Calu3 (cell line): ENCODE measurements around the gene PHF12. TPM values are rescaled to one million over a fixed set of nuclear protein-coding genes. Genes with fewer than 3 reads are reported as not detected.

ENCODE experiments used
- BruUV-seq: library from RNA; stranded (reverse); fragments of 400-500 nt; replicated peaks from 2 replicates; lab custom pipeline; 2021; lab: Mats Ljungman, UMichigan
- CTCF ChIA-PET: fragments of 300-600 bp; sonication (Branson Sonifier 250); formaldehyde crosslinking; loops from one replicate; lab custom pipeline; 2022; ENCODE audit warnings: antibody characterized with exemption; lab: Charles Lee
- DNase-seq: peaks from one replicate; pipeline ENCODE4 v3.0.0; 2022
- H3K27ac Mint-ChIP-seq: one replicate; pipeline ENCODE4 v1.8.0; 2022; ENCODE audit warnings: mixed read lengths; ENCODE audit not compliant: unreplicated experiment
- H3K27me3 Mint-ChIP-seq: one replicate; pipeline ENCODE4 v1.8.0; 2022; ENCODE audit warnings: mixed read lengths; ENCODE audit not compliant: unreplicated experiment
- H3K36me3 Mint-ChIP-seq: one replicate; pipeline ENCODE4 v1.8.0; 2022; ENCODE audit warnings: mild to moderate bottlenecking, moderate library complexity, mixed read lengths; ENCODE audit not compliant: insufficient read depth, unreplicated experiment
- H3K4me1 Mint-ChIP-seq: one replicate; pipeline ENCODE4 v1.8.0; 2022; ENCODE audit warnings: mild to moderate bottlenecking, low read depth, mixed read lengths; ENCODE audit not compliant: unreplicated experiment
- H3K4me3 Mint-ChIP-seq: one replicate; pipeline ENCODE4 v1.8.0; 2022; ENCODE audit warnings: mild to moderate bottlenecking, low read depth, moderate library complexity, mixed read lengths; ENCODE audit not compliant: unreplicated experiment
- H3K9me3 Mint-ChIP-seq: one replicate; pipeline ENCODE4 v1.8.0; 2022; ENCODE audit warnings: low read depth, mixed read lengths; ENCODE audit not compliant: unreplicated experiment
- intact Hi-C: fragments of 100-400 bp; cut with micrococcal nuclease; formaldehyde crosslinking; loops from one replicate; pipeline ENCODE4 v1.10.0; 2022; ENCODE audit not compliant: unreplicated experiment
- total RNA-seq: library from RNA; stranded (reverse); gene quantifications from 2 replicates; pipeline ENCODE4 v1.2.3, GENCODE V29; 2022
- TF ChIP-seq, protein P1 (sequence below): fragments of 200-600 bp; IDR thresholded peaks from one replicate; pipeline ENCODE4 v1.8.0; 2022; ENCODE audit warnings: antibody characterized with exemption; ENCODE audit not compliant: unreplicated experiment

The PHF12 gene
- total RNA-seq, 1 experiment from 2014 or later, result 54.0 TPM

- peak; percentile 61 for DNase-seq
- CTCF ChIA-PET, result interaction anchor here (0.6 to 1.4 kb wide), 4 partner anchors 16 to 186 kb away, joined by 3 to 5 read pairs (median 4); no protein-coding TSS in a partner anchor
- Mint-ChIP-seq H3K4me3 (no peak overlapping the region), H3K9me3 (no peaks in the 10 kb centered on the region), H3K4me1 (no peaks in the 10 kb centered on the region), H3K27ac (peak overlapping the region; percentile 97), H3K36me3 (peaks cover 29% of the 10 kb centered on the region), H3K27me3 (no peaks in the 10 kb centered on the region)
- no TSS peak for BruUV-seq
- TF ChIP-seq, protein P1, sequence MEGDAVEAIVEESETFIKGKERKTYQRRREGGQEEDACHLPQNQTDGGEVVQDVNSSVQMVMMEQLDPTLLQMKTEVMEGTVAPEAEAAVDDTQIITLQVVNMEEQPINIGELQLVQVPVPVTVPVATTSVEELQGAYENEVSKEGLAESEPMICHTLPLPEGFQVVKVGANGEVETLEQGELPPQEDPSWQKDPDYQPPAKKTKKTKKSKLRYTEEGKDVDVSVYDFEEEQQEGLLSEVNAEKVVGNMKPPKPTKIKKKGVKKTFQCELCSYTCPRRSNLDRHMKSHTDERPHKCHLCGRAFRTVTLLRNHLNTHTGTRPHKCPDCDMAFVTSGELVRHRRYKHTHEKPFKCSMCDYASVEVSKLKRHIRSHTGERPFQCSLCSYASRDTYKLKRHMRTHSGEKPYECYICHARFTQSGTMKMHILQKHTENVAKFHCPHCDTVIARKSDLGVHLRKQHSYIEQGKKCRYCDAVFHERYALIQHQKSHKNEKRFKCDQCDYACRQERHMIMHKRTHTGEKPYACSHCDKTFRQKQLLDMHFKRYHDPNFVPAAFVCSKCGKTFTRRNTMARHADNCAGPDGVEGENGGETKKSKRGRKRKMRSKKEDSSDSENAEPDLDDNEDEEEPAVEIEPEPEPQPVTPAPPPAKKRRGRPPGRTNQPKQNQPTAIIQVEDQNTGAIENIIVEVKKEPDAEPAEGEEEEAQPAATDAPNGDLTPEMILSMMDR, result no peak
- intact Hi-C loops, result loop anchor here (5.0 kb wide), 1 partner anchor 227 kb away; no protein-coding TSS in a partner anchor
These were observed 1.9 kb downstream of the PHF12 start for GRCh38 chr17:28949185-28950016.

DNA sequence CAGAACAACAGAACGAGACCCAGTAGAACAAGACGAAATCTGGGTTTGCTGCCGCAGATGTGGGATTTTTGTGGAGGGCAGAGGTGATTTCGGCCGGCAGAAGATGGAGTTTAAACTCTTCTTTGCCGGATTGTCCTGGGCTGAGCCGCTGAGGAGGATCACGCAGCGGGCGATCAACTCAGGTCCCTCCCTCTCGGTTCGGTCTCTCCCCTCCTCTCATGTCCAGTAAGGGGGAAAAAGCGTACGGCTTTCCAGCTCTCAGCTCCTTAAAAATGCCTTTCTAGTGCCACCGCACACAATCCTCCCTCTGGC is 2.5 kb downstream of the PHF12 start:
- no peak for DNase-seq
- Mint-ChIP-seq H3K9me3 (no peaks in the 10 kb centered on the region), H3K36me3 (peaks cover 29% of the 10 kb centered on the region), H3K27me3 (no peaks in the 10 kb centered on the region), H3K27ac (peak overlapping the region; percentile 97), H3K4me3 (no peak overlapping the region), H3K4me1 (no peaks in the 10 kb centered on the region)
- TF ChIP-seq, protein P1, result no peak
- no TSS peak for BruUV-seq
- intact Hi-C loops, result loop anchor here (5.0 kb wide), 1 partner anchor 227 kb away; no protein-coding TSS in a partner anchor
- CTCF ChIA-PET, result interaction anchor here (0.6 to 1.4 kb wide), 3 partner anchors 23 to 185 kb away, joined by 3 to 5 read pairs (median 3); no protein-coding TSS in a partner anchor

DNA sequence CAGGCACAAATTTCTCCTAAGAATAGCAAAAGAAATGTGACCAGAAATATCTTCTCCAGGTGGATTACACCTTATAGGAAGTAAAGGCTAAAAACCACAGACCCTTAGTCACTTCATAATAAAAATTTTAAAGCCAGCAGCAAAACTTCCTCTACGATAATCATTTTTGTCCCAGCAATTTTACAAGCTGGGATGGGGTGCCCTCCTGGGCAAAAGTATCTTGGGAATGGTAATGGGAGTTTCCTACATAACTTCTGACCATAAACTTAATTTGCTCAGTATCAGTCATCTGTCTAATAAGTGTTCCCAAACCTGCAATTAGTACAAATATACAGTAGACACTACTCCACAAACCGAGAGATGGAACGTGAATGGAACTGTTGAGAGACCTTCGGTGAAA is 3.0 kb downstream of the PHF12 start:
- H3K4me3 Mint-ChIP-seq, result no peak overlapping the region
- no peaks in the 10 kb centered on the region for H3K27me3 Mint-ChIP-seq
- peak overlapping the region; percentile 97 for H3K27ac Mint-ChIP-seq
- no TSS peak for BruUV-seq
- DNase-seq, result no peak
- H3K4me1 Mint-ChIP-seq, result no peaks in the 10 kb centered on the region
- intact Hi-C loops, result loop anchor here (5.0 kb wide), 1 partner anchor 226 kb away; no protein-coding TSS in a partner anchor
- CTCF ChIA-PET, result interaction anchor here (0.7 kb wide), 1 partner anchor 20 kb away, joined by 3 read pairs; no protein-coding TSS in a partner anchor
- TF ChIP-seq, protein P1, result no peak
- peaks cover 31% of the 10 kb centered on the region for H3K36me3 Mint-ChIP-seq
- H3K9me3 Mint-ChIP-seq, result no peaks in the 10 kb centered on the region

GRCh38 chr17:28947639-28948038 is 3.7 kb downstream of the PHF12 start:
- intact Hi-C loops, result loop anchor here (5.0 kb wide), 1 partner anchor 225 kb away; no protein-coding TSS in a partner anchor
- no peak overlapping the region for H3K4me3 Mint-ChIP-seq
- BruUV-seq, result no TSS peak
- TF ChIP-seq, protein P1, result no peak
- H3K9me3 Mint-ChIP-seq, result no peaks in the 10 kb centered on the region
- H3K4me1 Mint-ChIP-seq, result no peaks in the 10 kb centered on the region
- CTCF ChIA-PET, result interaction anchor here (0.7 kb wide), 1 partner anchor 20 kb away, joined by 3 read pairs; no protein-coding TSS in a partner anchor
- H3K27me3 Mint-ChIP-seq, result no peaks in the 10 kb centered on the region
- peaks cover 37% of the 10 kb centered on the region for H3K36me3 Mint-ChIP-seq
- no peak for DNase-seq
- H3K27ac Mint-ChIP-seq, result no peak overlapping the region
